PC-9 (cell line): ENCODE measurements around the gene PRR3.

Experiments
- CTCF ChIP-seq: fragments of 200-600 bp; sonication (generic); conservative IDR thresholded peaks from 2 replicates; pipeline ENCODE4 v1.6.1; 2017; ENCODE audit warnings: mixed run types, antibody characterized with exemption, mild to moderate bottlenecking, moderate library complexity
- EZH2 ChIP-seq: fragments of 200-600 bp; sonication (generic); IDR thresholded peaks from 2 replicates; pipeline ENCODE4 v1.8.0; 2017; ENCODE audit warnings: antibody characterized with exemption, low read depth

GRCh38 chr6:30599625-30600324 is 42.7 kb downstream of the PRR3 start:
- no peak for TF ChIP-seq CTCF
- no peak for TF ChIP-seq EZH2
